Fibroblast of gingiva (primary cell): ENCODE results near the gene MT1A.

Experiments used
- DNase-seq: peaks from one replicate; pipeline ENCODE4 v3.0.0-alpha.2; 2011; ENCODE audit warnings: low read depth

Gene MT1A

GRCh38 chr16:56679818-56680217 is 41.4 kb downstream of the MT1A start:
- DNase-seq: no peak

DNA sequence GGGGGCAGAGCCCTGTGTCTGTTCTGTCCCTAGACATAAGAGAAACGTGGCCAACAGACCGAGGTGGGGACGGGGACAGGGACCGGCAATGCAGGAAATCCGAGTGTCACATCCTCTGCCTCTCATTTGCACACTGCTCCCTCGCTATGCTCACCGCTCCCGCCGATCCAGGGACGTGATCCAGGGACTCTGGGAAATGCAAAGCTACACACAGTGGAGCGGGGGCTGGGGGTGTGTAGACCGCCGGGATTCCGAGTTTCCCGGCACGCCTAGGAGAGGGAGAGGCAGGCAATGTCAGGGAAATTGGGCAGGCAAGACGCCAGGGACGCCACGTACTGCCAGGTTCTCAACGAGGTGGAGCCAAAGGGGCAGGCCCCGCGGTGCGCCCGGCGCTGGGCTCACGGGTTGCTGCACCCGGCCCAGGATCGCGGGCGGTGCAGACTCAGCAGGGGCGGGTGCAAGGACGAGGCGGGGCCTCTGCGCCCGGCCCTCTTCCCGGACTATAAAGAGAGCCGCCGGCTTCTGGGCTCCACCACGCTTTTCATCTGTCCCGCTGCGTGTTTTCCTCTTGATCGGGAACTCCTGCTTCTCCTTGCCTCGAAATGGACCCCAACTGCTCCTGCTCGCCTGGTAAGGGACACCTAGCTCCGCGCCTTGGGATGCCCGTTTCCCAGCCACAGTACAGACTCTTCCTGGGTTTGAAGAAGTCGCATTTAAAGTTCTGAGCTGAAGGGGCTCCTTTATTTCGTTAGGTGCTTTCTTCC is 43.7 kb downstream of the MT1A start, which contains the start of gene MT1X:
Gene MT1X, plus strand, starts transcription at position 532 of the 764 bp plus-strand sequence. Its CDS starts 71 bp downstream, at position 603.
- DNase-seq: peak; percentile 91

DNA sequence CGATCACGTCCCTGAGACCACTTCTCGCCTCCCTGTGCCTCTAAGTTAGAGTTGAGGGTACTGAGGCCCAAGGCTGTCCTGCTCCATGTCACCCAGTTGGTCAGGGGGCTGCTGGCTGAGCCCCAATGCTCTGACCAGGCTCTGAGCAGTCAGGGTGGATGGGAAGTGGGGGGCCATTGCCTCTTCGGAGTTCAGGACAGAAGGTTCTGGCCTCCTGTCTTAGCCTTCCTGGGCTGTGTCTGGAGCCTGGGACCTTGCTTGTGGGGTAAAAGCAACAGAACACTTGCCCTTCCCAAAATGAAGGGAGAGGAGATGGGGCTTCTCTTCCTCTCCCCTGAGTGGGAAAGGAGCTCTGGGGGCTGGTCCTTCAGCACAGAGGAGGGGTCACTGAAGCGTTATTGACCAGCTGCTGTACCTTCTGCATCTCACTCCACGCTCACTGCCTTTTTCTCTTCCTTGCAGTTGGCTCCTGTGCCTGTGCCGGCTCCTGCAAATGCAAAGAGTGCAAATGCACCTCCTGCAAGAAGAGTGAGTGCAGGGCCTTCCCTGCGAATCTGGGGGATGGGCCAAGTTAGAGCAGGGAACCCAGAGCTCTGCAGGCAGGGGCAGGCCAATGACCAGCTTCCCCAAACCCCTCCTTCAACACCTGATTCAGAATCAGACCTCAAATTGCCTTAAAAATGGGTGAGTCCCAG is 44.4 kb downstream of the MT1A start:
- DNase-seq: no peak

DNA sequence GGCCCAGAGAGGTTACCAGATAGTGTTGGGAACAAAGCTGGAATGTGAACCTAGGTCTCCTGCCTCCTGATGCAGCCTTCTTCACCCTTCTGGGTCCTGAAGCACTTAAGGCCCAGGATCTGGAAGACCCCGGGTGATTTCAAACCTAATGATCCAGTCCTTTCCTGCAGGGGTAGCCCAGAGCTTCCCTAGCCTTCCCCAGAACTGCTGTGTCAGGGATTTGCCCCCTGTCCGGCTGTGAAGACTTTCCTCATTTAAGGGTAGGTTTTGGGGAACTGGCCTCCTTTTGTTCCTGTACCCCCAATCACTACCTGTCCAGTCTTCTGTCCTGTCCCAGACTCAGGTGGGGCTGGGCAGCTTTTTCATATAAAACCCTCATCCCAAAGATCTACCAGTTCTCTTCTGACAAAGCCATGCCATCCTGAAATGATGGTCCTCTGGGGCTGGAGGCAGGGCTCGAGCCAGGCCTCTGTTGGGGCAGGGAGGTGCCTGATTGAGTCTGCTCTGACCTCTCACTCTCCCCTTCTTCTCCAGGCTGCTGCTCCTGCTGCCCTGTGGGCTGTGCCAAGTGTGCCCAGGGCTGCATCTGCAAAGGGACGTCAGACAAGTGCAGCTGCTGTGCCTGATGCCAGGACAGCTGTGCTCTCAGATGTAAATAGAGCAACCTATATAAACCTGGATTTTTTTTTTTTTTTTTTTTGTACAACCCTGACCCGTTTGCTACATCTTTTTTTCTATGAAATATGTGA is 45.1 kb downstream of the MT1A start:
- no peak for DNase-seq

DNA sequence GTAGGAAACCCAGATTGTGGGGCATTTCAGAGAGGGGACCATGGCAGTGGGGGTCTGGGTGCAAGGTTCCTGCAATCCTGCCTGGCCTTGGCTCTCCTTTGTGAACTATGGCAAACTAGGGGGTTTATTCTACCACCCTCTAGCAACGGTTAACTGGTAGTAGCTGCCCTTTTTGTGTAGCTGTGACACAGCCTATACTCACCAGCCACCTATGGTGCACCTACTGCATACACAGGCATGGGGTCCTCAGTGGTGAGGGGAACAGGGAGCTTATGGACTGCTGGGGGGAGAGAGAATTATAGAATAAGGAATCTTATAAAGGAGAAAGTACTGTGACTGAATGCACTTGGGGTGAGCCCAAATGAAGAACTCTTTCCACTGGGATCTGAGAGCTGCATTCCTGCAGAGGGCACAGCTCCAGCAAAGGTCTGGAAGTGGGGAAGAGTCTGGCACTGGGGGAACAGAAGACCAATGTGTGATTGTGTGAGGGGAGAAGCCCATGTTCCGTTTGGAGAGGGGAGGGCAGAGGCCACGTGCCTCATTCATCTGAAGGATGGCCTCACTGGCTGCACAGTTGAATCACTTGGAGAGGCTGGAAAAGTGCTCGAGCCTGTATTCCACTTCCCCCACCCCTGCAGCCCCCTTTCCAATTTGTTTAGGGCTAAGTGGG is 45.9 kb downstream of the MT1A start:
- DNase-seq: no peak

- DNase-seq: peak; percentile 36
Observed at GRCh38 chr16:56684926-56685590, 46.6 kb downstream of the MT1A start.

DNA sequence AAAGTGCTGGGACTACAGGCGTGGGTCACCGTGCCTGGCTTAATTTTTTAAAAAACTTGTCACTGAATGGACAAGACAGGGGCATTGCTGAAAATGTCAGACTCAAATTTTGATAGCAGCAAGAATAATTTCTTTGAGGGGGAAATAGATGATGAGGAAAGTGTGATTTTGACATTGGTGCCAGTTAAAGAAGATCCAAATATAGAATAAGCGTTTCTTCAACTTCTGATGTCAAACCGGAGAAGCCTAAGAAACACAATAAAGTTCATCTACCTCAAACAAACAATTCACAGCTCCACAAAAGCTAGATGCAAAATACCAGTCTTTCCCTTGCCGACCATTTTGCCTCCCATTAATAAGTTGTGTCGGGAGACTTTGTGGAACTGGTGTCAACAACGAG is 48.3 kb downstream of the MT1A start:
- DNase-seq: no peak

DNA sequence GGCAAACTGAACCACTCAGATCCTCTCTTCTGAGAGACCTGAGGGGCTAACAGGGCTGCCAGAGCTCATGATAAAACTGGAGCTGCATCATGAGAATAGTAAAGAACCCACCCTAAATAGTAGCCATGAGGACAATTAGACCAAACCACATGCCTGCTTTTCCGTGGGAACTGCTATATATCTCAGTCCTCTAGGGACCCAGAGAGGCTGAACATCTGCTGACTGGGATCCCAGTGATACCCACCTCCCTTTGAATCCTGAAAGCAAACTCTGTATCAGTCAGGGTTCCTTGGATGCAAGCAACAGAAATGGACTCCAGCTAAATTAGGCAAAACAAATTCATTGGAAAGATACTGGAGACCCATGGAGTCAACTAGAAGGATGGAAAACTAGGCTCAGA is 50.3 kb downstream of the MT1A start:
- DNase-seq: no peak

GRCh38 chr16:56689171-56689570 is 50.7 kb downstream of the MT1A start:
- DNase-seq: no peak
